Astrocyte (in vitro differentiated cells and primary cell): ENCODE data around the gene WDR73.
"Not testable (repeated sequence)": the region's sequence is repeated elsewhere in the genome, so short reads cannot be mapped to it uniquely, and the experiment has no call there.

Experiments
- EZH2 ChIP-seq: IDR thresholded peaks from 2 replicates; pipeline ENCODE4 v1.6.1; 2012; ENCODE audit warnings: mild to moderate bottlenecking, low read length, inconsistent platforms; ENCODE audit not compliant: insufficient read depth
- TF ChIP-seq, protein P1 (sequence below): IDR thresholded peaks from 2 replicates; pipeline ENCODE4 v1.5.1; 2011; ENCODE audit warnings: low read depth, mild to moderate bottlenecking, inconsistent platforms, low read length, moderate library complexity; ENCODE audit not compliant: insufficient read depth

DNA sequence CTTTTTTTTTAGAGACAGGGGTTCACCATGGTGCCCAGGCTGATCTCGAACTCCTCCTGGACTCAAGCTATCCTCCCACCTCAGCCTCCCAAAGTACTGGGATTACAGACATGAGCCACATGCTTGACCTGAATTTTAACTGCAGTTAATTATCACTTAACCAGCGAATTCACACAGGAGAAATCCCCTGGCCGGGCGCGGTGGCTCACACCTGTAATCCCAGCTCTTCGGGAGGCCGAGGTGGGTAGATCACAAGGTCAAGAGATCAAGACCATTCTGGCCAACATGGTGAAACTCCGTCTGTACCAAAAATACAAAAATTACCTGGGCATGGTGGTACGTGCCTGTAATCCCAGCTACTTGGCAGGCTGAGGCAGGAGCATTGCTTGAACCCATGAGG, 12.2 kb downstream of the WDR73 start:
- TF ChIP-seq, protein P1, sequence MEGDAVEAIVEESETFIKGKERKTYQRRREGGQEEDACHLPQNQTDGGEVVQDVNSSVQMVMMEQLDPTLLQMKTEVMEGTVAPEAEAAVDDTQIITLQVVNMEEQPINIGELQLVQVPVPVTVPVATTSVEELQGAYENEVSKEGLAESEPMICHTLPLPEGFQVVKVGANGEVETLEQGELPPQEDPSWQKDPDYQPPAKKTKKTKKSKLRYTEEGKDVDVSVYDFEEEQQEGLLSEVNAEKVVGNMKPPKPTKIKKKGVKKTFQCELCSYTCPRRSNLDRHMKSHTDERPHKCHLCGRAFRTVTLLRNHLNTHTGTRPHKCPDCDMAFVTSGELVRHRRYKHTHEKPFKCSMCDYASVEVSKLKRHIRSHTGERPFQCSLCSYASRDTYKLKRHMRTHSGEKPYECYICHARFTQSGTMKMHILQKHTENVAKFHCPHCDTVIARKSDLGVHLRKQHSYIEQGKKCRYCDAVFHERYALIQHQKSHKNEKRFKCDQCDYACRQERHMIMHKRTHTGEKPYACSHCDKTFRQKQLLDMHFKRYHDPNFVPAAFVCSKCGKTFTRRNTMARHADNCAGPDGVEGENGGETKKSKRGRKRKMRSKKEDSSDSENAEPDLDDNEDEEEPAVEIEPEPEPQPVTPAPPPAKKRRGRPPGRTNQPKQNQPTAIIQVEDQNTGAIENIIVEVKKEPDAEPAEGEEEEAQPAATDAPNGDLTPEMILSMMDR: not testable (repeated sequence)
- TF ChIP-seq EZH2: not testable (repeated sequence)
